ENCODE data around the gene SMIM9. TPM values are rescaled to one million over a fixed set of nuclear protein-coding genes. Genes with fewer than 3 reads are reported as not detected.

The SMIM9 gene
- total RNA-seq, 1 experiment from 2014 or later = not detected

- no peak for TF ChIP-seq JUND (IDR thresholded peaks at IDR 0.05)
- TF ChIP-seq TCF7L2 (IDR thresholded peaks at IDR 0.05; ENCODE audit: borderline replicate concordance, extremely low read depth, insufficient read depth, insufficient read length) = no peak
- no peak for TF ChIP-seq FOSL1 (IDR thresholded peaks at IDR 0.05; ENCODE audit: low read depth)
- no peak for TF ChIP-seq ZFX (IDR thresholded peaks at IDR 0.05)
- no peak for TF ChIP-seq EZH2phosphoT487 (IDR thresholded peaks at IDR 0.05; ENCODE audit: borderline replicate concordance)
- TF ChIP-seq YY1 (IDR thresholded peaks at IDR 0.05; ENCODE audit: extremely low read depth, insufficient replicate concordance, low read depth, low read length) = no peak
- TF ChIP-seq EZH2 (IDR thresholded peaks at IDR 0.05) = no peak
- no peak for TF ChIP-seq MAX (IDR thresholded peaks at IDR 0.05)
- no peak for TF ChIP-seq CBX3 (IDR thresholded peaks at IDR 0.05; ENCODE audit: low read depth)
- no peak for TF ChIP-seq REST (IDR thresholded peaks at IDR 0.05; ENCODE audit: low read depth)
- no peak for TF ChIP-seq SRF (IDR thresholded peaks at IDR 0.05; ENCODE audit: low read depth)
- TF ChIP-seq CTCF (IDR thresholded peaks at IDR 0.05 in 2 of 3, conservative IDR thresholded peaks at IDR 0.05 in 1 of 3; ENCODE audit: borderline replicate concordance in 1 of 3, insufficient read depth in 1 of 3, low read depth in 2 of 3, low read length in 2 of 3) = no peak
- TF ChIP-seq SP1 (IDR thresholded peaks at IDR 0.05; ENCODE audit: low read depth) = no peak
- no peak for TF ChIP-seq POLR2A (IDR thresholded peaks at IDR 0.05; ENCODE audit: borderline replicate concordance, extremely low read depth, insufficient read depth, insufficient read length)
- no peak for TF ChIP-seq EGR1 (IDR thresholded peaks at IDR 0.05; ENCODE audit: low read depth)
- TF ChIP-seq ZNF274 (IDR thresholded peaks at IDR 0.05; ENCODE audit: low read depth, low read length) = no peak
- TF ChIP-seq RAD21 (IDR thresholded peaks at IDR 0.05; ENCODE audit: low read depth) = no peak
- TF ChIP-seq ZBTB33 (IDR thresholded peaks at IDR 0.05; ENCODE audit: extremely low read depth, insufficient replicate concordance, low read length) = no peak
- peak overlapping the region; percentile 67 for H3K4me2 ChIP-seq (ENCODE audit: low read length)
- H3K9ac ChIP-seq (ENCODE audit: low read length) = peak overlapping the region; percentile 17; the same call in 1 of the 2 replicates
- H3K9me3 ChIP-seq (ENCODE audit: control insufficient read depth in 1 of 2, insufficient read depth in 1 of 2, low read depth in 1 of 2, low read length in 2 of 2) = no peaks in the 10 kb centered on the region
- RAD21 ChIA-PET (ENCODE audit: low non-redundant PET in 1 of 2, low total read pairs in 2 of 2, uncharacterized antibody in 2 of 2, unreplicated experiment in 2 of 2) = no interaction called here
- intact Hi-C loops (cut with micrococcal nuclease) = no loop called here
- CTCF ChIA-PET = no interaction called here
- H3K79me2 ChIP-seq (ENCODE audit: insufficient read depth, low read length) = no peaks in the 10 kb centered on the region
- no peaks in the 10 kb centered on the region for H3K36me3 ChIP-seq (ENCODE audit: control insufficient read depth in 1 of 2, insufficient read depth in 2 of 2, low read length in 2 of 2)
- H3K4me3 ChIP-seq (replicated peaks in 1 of 2; ENCODE audit: low read depth in 1 of 2, low read length in 2 of 2) = peak overlapping the region in 1 of 2 experiments; percentile 13; a peak in 1 of 4 replicates
- no peaks in the 10 kb centered on the region for H4K20me1 ChIP-seq (ENCODE audit: insufficient read depth)
- POLR2A ChIA-PET = interaction anchor here (1.1 to 1.3 kb wide), 2 partner anchors 9 to 34 kb away, joined by 3 read pairs; partner anchors contain the start of gene MPP1
- H3K27ac ChIP-seq (ENCODE audit: low read depth, low read length) = no peak overlapping the region
- peaks cover 29 to 45% of the 10 kb centered on the region in 2 experiments for H3K4me1 ChIP-seq (ENCODE audit: control insufficient read depth in 1 of 2, insufficient read depth in 2 of 2, low read length in 2 of 2)
- DNase-seq (ENCODE audit: low read depth, low spot score) (no peak), ATAC-seq (peak; percentile 63)
- H2AFZ ChIP-seq (ENCODE audit: low read depth, low read length, poor library complexity, severe bottlenecking) = no peak overlapping the region
- BruUV-seq (replicated peaks) = no TSS peak
- no peaks in the 10 kb centered on the region for H3K9me2 ChIP-seq (ENCODE audit: insufficient read depth)
- no peaks in the 10 kb centered on the region for H3K27me3 ChIP-seq (ENCODE audit: insufficient read depth, low read length)
Observed at GRCh38 chrX:154797006-154797405, 37.5 kb downstream of the SMIM9 start.
